OCI-LY3 (cell line): ENCODE measurements around the gene TBC1D1.

Experiments used
- H2AFZ ChIP-seq: fragments of 200-600, 300-600 bp; shearing (Covaris generic); 2 replicates; pipeline ENCODE4 v1.6.0; 2014; ENCODE audit warnings: antibody characterized with exemption, low read depth, low read length
- H3K27ac ChIP-seq: fragments of 200-600, 300-600 bp; sonication (generic); 2 replicates; pipeline ENCODE4 v1.5.1; 2014; ENCODE audit warnings: mild to moderate bottlenecking, low read length, moderate library complexity, mixed read lengths
- H3K27me3 ChIP-seq: fragments of 200-600, 300-600 bp; sonication (generic); 2 replicates; pipeline ENCODE4 v1.6.1; 2014; ENCODE audit warnings: low read depth, low read length, mixed read lengths
- H3K36me3 ChIP-seq: fragments of 200-600, 300-600 bp; sonication (generic); replicated peaks from 2 replicates; pipeline ENCODE3; 2014; ENCODE audit warnings: low read depth, low read length, mixed read lengths
- H3K4me1 ChIP-seq: fragments of 300-600, 200-600 bp; sonication (generic); 2 replicates; pipeline ENCODE4 v1.6.1; 2014; ENCODE audit warnings: low read length, mixed read lengths
- H3K4me2 ChIP-seq: fragments of 200-600, 300-600 bp; sonication (generic); 2 replicates; pipeline ENCODE4 v1.6.1; 2014; ENCODE audit warnings: low read length, mixed read lengths
- H3K4me3 ChIP-seq: fragments of 300-600, 200-600 bp; sonication (generic); 2 replicates; pipeline ENCODE4 v1.5.1; 2014; ENCODE audit warnings: antibody characterized with exemption, mild to moderate bottlenecking, low read length, moderate library complexity
- H3K79me2 ChIP-seq: fragments of 300-600, 200-600 bp; shearing (Covaris generic); 2 replicates; pipeline ENCODE4 v1.6.1; 2014; ENCODE audit warnings: mild to moderate bottlenecking, low read length, mixed read lengths
- H3K9ac ChIP-seq: fragments of 300-600, 200-600 bp; shearing (Covaris generic); 2 replicates; pipeline ENCODE4 v1.6.0; 2014; ENCODE audit warnings: mild to moderate bottlenecking, low read length, moderate library complexity
- H3K9me3 ChIP-seq: fragments of 200-600, 300-600 bp; shearing (Covaris generic); 2 replicates; pipeline ENCODE4 v1.6.1; 2014; ENCODE audit warnings: low read length, mixed read lengths; ENCODE audit not compliant: insufficient read depth
- H4K20me1 ChIP-seq: fragments of 200-600, 300-600 bp; sonication (generic); 2 replicates; pipeline ENCODE4 v1.6.1; 2016; ENCODE audit warnings: low read length, mixed read lengths; ENCODE audit not compliant: insufficient read depth
- EZH2phosphoT487 ChIP-seq: fragments of 200-600 bp; shearing (Covaris generic); IDR thresholded peaks from 2 replicates; pipeline ENCODE4 v1.6.1; 2018; ENCODE audit warnings: antibody characterized with exemption, mixed run types, low read depth
- TF ChIP-seq, protein P1 (sequence below): fragments of 200-600, 300-600 bp; sonication (generic); IDR thresholded peaks from 2 replicates; pipeline ENCODE4 v1.5.1; 2014; ENCODE audit warnings: antibody characterized with exemption, low read length, low read depth

The TBC1D1 gene

GRCh38 chr4:38008571-38009021 lies 117.7 kb downstream of the TBC1D1 start:
- H3K4me1 ChIP-seq, result peaks cover 21% of the 10 kb centered on the region
- peaks cover 19% of the 10 kb centered on the region for H3K79me2 ChIP-seq
- peaks cover 40% of the 10 kb centered on the region for H4K20me1 ChIP-seq
- H3K36me3 ChIP-seq, result no peaks in the 10 kb centered on the region
- H3K4me3 ChIP-seq, result no peak overlapping the region
- peak overlapping the region; percentile 48 for H3K4me2 ChIP-seq
- H3K9me3 ChIP-seq, result no peaks in the 10 kb centered on the region
- TF ChIP-seq, protein P1, sequence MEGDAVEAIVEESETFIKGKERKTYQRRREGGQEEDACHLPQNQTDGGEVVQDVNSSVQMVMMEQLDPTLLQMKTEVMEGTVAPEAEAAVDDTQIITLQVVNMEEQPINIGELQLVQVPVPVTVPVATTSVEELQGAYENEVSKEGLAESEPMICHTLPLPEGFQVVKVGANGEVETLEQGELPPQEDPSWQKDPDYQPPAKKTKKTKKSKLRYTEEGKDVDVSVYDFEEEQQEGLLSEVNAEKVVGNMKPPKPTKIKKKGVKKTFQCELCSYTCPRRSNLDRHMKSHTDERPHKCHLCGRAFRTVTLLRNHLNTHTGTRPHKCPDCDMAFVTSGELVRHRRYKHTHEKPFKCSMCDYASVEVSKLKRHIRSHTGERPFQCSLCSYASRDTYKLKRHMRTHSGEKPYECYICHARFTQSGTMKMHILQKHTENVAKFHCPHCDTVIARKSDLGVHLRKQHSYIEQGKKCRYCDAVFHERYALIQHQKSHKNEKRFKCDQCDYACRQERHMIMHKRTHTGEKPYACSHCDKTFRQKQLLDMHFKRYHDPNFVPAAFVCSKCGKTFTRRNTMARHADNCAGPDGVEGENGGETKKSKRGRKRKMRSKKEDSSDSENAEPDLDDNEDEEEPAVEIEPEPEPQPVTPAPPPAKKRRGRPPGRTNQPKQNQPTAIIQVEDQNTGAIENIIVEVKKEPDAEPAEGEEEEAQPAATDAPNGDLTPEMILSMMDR, result no peak
- no peak for TF ChIP-seq EZH2phosphoT487
- H3K9ac ChIP-seq, result no peak overlapping the region
- H2AFZ ChIP-seq, result no peak overlapping the region
- H3K27me3 ChIP-seq, result no peaks in the 10 kb centered on the region
- H3K27ac ChIP-seq, result no peak overlapping the region

DNA sequence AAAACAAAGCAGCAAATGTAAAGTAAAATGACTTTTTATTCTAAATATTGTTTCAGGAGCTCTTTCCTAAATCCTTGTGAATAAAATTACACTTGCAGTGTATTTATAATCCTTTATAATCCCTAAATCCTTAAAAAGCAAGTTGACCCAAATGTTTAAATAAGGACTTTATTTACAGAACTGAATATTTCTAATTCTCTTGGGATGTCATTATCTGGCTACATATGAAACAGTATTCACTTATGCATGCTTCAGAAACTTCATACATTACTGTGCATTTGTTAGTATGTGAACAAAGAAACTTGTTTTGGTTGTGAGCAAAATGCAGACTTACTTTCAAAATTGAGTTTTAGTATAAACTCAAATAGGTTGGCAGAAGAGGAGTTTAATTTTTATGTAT lies 118.5 kb downstream of the TBC1D1 start:
- Histone ChIP-seq H3K79me2 (peaks cover 13% of the 10 kb centered on the region), H3K4me1 (peaks cover 21% of the 10 kb centered on the region)

GRCh38 chr4:38009949-38010348 lies 119.1 kb downstream of the TBC1D1 start:
- Histone ChIP-seq H2AFZ (no peak overlapping the region), H3K4me1 (peaks cover 21% of the 10 kb centered on the region), H3K4me2 (no peak overlapping the region), H4K20me1 (peaks cover 33% of the 10 kb centered on the region), H3K9me3 (no peaks in the 10 kb centered on the region), H3K27ac (no peak overlapping the region), H3K27me3 (no peaks in the 10 kb centered on the region), H3K4me3 (no peak overlapping the region), H3K9ac (no peak overlapping the region), H3K79me2 (peaks cover 13% of the 10 kb centered on the region), H3K36me3 (no peaks in the 10 kb centered on the region)
- TF ChIP-seq, protein P1, result no peak
- no peak for TF ChIP-seq EZH2phosphoT487

More for the DNA sequence above, 118.5 kb downstream of the TBC1D1 start:
- no peak overlapping the region for H3K9ac ChIP-seq
- TF ChIP-seq EZH2phosphoT487, result no peak
- TF ChIP-seq, protein P1, result no peak
- no peaks in the 10 kb centered on the region for H3K27me3 ChIP-seq
- H3K4me3 ChIP-seq, result no peak overlapping the region
- H3K36me3 ChIP-seq, result no peaks in the 10 kb centered on the region
- peaks cover 33% of the 10 kb centered on the region for H4K20me1 ChIP-seq
- no peaks in the 10 kb centered on the region for H3K9me3 ChIP-seq
- H3K4me2 ChIP-seq, result peak overlapping the region; percentile 48; the same call in 1 of the 2 replicates
- no peak overlapping the region for H2AFZ ChIP-seq
- H3K27ac ChIP-seq, result no peak overlapping the region

DNA sequence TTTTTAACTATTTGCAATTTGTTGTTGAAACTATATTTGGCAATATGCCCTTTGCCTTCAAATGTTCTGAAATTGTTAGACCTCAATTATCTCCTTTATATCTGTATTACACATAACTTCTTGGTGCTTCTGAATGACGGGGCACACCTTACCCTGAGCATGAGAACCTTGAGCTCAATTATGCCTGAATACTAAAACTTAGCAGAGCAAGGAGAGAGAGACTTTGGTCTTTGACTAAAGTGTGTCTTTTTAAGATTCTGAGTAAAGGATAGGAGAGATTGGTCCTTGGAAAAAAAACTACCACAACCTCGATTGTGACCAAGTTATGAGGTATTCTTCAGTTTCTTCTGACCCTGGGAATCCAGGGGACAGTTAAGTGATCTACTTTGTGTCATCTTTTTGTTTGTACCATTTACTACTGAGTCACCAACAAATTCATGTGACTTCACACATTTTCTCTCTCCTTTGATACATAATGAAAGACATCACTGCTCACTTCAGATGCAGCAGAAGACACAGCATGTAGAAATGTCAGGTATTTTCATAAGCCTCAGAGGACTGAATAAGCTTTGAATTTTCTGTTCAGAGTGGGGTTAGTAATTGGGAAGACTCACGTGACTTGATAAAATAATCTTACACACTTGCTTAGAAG lies 120.8 kb downstream of the TBC1D1 start:
- Histone ChIP-seq H3K9ac (no peak overlapping the region), H3K79me2 (peaks cover 9% of the 10 kb centered on the region), H3K4me2 (no peak overlapping the region), H3K36me3 (peaks cover 7% of the 10 kb centered on the region), H3K4me1 (peaks cover 21% of the 10 kb centered on the region), H3K4me3 (no peak overlapping the region), H3K9me3 (no peaks in the 10 kb centered on the region), H2AFZ (no peak overlapping the region), H3K27me3 (no peaks in the 10 kb centered on the region), H3K27ac (no peak overlapping the region), H4K20me1 (peaks cover 27% of the 10 kb centered on the region)
- TF ChIP-seq EZH2phosphoT487, result no peak
- TF ChIP-seq, protein P1, result no peak
